ENCODE measurements around the gene SPIB.
"Not testable (repeated sequence)": the region's sequence is repeated elsewhere in the genome, so short reads cannot be mapped to it uniquely, and the experiment has no call there.

Gene SPIB

DNA sequence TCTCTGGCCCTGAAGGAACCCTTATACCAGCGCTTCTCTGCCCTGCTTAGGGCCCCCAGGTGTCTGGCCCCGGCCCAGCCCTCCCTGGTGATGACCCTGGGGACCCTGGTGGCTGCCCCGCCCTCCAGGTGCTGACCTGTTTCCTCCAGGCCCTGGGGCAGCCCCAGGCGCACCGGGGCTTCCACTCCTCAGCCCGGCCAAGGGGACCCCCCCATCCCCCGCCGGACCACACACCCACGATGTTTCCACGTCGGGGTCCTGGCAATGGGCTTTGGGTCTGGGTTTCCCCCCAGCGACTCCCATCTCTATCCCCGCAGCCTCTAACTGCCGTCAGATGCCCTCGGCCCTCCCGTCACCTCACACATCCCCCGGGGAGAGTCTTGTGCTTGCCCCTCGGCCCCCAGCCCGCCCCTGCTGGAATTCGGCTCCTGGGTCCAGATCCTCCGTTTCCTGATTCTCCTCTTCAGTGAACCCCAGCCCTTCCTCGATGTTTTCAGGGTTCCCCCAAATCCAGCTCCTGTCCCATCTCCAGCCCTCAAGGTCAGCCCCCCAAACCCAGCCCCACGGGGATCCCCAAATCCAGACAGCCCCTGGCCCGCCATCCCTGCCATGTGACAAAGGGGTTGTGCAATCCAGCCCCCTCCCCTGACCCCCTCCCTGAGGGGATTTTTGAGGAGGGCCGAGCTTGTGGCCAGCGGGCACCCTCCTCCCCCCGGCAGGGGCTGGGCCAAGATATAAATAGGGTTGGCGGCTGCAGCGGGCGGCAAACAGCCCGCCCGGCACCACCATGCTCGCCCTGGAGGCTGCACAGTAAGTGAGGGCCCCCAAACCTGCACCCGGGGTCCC is at the start of gene SPIB:
SPIB (plus strand) TSS at position 763 of the 846 bp plus-strand sequence; CDS start at position 788, 25 bp downstream.
- DNase-seq (ENCODE audit: low read depth): no peak

GRCh38 chr19:50371914-50372475 is 46.7 kb upstream of the SPIB start:
- DNase-seq (ENCODE audit: low read depth): no peak

DNA sequence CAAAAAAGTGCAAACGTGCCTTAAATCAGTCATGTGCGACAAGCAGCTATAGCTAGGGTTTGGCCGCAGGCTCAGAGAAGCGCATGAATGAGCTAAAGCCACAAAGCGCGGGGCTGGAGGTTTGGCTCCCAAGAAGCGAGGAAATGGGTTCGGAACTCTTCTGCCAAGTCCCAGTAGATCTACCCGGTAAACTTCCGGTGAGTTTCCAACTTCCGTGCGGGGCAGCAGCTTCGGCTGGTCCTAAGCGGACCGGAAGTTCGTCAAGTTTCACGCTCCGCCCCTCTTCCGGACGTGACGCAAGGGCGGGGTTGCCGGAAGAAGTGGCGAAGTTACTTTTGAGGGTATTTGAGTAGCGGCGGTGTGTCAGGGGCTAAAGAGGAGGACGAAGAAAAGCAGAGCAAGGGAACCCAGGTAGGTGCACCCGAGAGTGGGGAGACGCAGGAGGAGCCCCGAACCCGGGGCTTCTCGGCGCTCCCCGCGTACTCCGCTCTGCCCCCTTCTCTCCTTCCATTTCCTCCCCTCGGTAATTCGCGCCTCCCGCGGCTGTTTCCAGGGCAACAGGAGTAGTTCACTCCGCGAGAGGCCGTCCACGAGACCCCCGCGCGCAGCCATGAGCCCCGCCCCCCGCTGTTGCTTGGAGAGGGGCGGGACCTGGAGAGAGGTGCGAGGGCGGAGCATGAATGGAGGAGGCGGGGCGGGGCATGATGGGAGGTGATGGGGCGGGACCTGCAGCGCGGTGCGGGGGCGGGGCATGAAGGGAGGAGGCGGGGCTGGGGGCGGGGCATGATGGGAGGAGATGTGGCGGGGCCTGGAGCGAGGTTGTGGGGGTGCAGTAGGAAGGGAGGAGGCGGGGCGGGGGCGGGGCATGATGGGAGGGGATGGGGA is 42.3 kb upstream of the SPIB start, which contains the start of gene NR1H2:
NR1H2 (plus strand) TSS at position 292 of the 885 bp plus-strand sequence. CDS start 1,149 bp downstream, outside the sequence.
- peak; percentile 91 for DNase-seq (ENCODE audit: low read depth)

DNA sequence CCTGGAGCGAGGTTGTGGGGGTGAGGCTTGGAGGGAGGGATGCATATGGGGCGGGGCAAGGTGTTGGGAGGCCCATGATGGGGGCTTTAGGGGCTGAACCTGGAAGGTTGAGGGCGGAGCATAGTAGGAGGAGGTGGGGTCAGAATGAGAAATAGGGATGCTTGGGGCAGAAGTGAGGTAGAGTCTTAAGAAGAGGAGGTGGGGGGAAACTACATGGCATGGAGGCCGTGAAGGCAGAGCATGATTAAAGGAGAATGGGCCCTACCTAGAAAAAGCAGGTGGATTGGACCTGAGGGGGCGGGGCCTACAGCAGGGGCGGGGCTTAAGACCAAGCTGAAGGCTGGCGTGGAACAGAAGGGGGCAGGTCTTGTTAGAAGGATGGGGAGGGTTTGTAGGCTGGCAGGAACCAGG is 41.7 kb upstream of the SPIB start:
- DNase-seq (ENCODE audit: low read depth): no peak

- no peak for DNase-seq (ENCODE audit: low read depth)
Observed at GRCh38 chr19:50377517-50377916, 41.2 kb upstream of the SPIB start.

DNA sequence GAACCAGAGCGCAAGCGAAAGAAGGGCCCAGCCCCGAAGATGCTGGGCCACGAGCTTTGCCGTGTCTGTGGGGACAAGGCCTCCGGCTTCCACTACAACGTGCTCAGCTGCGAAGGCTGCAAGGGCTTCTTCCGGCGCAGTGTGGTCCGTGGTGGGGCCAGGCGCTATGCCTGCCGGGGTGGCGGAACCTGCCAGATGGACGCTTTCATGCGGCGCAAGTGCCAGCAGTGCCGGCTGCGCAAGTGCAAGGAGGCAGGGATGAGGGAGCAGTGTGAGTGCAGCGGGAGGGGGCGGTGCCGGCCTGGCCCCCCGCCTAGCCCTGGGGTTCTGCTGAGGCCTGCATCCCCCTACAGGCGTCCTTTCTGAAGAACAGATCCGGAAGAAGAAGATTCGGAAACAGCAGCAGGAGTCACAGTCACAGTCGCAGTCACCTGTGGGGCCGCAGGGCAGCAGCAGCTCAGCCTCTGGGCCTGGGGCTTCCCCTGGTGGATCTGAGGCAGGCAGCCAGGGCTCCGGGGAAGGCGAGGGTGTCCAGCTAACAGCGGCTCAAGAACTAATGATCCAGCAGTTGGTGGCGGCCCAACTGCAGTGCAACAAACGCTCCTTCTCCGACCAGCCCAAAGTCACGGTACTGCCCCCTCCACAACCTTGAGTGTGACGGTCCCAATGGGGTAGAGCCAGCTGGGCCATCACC is 40.4 kb upstream of the SPIB start:
- DNase-seq (ENCODE audit: low read depth): no peak

DNA sequence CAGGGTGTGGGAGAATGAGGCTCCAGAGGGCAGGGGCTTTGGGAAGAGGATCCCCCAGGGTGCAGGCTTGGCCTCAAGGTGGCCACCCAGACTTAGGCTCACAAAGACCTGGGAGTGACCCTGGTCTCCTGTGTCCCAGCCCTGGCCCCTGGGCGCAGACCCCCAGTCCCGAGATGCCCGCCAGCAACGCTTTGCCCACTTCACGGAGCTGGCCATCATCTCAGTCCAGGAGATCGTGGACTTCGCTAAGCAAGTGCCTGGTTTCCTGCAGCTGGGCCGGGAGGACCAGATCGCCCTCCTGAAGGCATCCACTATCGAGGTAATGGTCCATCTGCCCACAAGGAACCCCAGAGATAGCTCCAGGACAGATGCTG is 39.9 kb upstream of the SPIB start:
- DNase-seq (ENCODE audit: low read depth): no peak

DNA sequence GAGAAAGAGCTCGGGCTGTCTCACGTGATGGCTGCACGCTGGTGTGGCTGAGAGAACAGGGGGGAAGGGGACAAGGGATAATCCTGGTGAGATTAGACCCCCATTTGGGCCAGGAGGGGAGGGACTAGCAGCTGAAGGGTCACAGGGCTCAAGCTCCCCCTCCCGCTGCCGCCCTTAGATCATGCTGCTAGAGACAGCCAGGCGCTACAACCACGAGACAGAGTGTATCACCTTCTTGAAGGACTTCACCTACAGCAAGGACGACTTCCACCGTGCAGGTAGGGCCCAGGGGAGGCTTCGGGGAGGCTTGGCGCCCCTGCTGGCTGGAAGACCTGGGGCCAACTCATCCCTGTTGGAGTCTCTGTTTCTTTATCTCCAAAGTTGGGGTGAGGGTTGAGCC is 39.1 kb upstream of the SPIB start:
- DNase-seq (ENCODE audit: low read depth): no peak

- DNase-seq (ENCODE audit: low read depth): no peak
Observed at GRCh38 chr19:50380137-50380536, 38.6 kb upstream of the SPIB start.

DNA sequence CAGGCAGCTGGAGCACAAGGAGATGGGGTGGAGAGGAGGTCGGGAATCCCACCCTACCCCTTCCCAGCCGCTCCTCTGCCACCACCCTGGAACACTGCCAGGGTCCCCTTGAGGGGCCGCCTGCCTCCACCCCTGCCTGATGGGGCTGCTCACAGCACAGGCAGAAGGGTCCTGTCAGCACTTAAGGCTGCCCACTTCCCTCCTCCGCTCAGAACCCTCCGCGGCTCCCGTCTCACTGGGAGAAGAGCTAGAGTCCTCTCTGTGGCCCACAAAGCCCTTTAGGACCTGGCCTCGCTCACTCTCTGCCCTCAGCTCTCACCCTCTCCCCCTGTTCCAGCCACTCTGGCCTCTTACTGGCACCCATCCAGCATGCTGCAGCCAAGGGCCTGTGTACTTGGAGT is 38.0 kb upstream of the SPIB start:
- DNase-seq (ENCODE audit: low read depth): no peak

- DNase-seq (ENCODE audit: low read depth): no peak
Observed at GRCh38 chr19:50381881-50382729, 36.6 kb upstream of the SPIB start.

GRCh38 chr19:50383001-50383851 is 35.5 kb upstream of the SPIB start:
- DNase-seq (ENCODE audit: low read depth): no peak

DNA sequence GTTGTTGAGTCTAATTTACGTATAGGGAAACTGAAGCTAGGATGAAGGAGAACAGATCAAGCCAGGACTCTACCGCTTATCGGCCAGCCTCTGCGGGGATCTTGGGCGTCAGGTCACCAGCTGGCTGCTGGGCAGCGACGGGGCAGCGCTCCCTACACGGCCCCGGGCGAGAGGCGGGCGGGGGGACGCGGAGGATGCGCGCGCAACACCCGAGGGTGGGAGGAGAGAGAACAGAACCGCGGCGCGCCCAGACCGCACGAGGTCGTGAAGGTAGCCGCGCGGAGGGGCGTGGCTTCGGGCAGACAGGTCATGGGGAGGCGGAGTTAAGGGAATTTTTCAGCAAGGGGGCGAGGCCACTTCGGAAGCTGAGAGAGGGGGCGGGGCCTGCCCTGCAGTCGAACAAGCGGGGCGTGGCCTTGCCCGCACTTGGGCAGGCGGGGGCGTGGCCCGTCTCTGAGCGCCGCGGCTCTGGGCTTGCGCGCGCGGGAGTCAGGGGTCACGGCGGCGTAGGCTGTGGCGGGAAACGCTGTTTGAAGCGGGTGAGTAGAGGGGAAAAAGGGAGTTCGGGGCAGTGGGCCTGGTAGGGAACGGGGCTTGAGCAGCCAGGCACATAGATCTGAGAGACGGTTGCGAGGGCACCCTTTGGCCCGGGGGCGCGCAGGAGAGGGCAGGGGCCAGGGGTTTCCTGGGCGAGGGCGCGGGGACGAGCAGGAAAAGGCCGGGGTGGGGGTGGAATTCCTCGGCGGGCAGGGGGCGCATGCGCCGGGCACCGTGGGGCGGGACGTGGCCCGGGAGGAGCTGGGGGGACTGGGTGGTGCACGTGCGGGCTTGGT is 34.7 kb upstream of the SPIB start, which contains the start of gene POLD1:
POLD1 (plus strand) TSS at position 496 of the 833 bp plus-strand sequence. CDS start 14,505 bp downstream, outside the sequence.
- DNase-seq (ENCODE audit: low read depth): peak; percentile 91

- no peak for DNase-seq (ENCODE audit: low read depth)
Observed at GRCh38 chr19:50384685-50385535, 33.8 kb upstream of the SPIB start.

DNA sequence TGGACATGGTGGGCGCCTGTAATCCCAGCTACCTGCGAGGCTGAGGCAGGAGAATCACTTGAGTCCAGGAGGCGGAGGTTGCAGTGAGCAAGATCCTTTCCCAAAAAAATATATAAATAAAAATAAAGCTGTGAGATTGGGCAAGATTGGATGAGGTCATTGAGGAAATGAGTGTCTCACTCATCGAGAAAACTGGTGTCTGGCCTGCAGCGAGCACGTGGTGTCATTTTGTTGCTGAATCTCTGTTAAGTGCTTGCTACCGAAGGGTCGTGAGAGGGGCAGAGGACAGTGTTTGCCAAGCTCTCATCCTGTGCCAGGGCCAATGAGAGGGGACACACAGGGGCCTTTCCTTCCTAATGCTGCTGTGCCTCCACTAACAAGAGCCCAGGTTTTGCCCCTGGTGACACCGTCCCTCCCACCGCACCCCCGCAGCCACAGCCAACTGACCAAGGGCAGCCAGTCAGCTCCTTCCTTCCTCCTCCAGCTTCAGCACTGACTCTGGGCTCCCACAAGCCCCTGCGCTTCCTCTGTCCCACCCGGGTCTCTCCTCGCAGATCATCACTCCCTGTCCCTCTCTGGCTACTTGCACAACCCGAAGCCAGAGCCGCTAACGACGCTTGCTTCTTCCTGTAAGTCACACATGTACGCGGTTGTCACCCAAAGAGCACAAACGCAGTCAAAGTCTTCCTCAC is 31.4 kb upstream of the SPIB start:
- no peak for DNase-seq (ENCODE audit: low read depth)

GRCh38 chr19:50387868-50388245 is 30.9 kb upstream of the SPIB start:
- no peak for DNase-seq (ENCODE audit: low read depth)

GRCh38 chr19:50390295-50390694 is 28.4 kb upstream of the SPIB start:
- not testable (repeated sequence) for DNase-seq (ENCODE audit: low read depth)

All from GM04504 (cell line).